Body of pancreas (tissue), 4 donors: Measurements from ENCODE around the gene LAMA2. TPM values are rescaled to one million over a fixed set of nuclear protein-coding genes. Genes with fewer than 3 reads are reported as not detected.

Source experiments
- ATAC-seq: fragments of 150-250 bp; one replicate; pipeline ENCODE4 v1.9.1; 2016
- DNase-seq, 4 donors: peaks; one replicate each; pipeline ENCODE4 v3.0.0-alpha.2; 2019
- H3K27ac ChIP-seq, 4 donors: fragments of 200-600 bp; sonication (generic); 1 replicate in 3 of 4; 2 replicates in 1 of 4; pipeline versions ENCODE4 v1.5.1 to v1.6.1; 2016 to 2019; ENCODE audit warnings: mild to moderate bottlenecking in 1 of 4, mixed read lengths in 1 of 4, moderate library complexity in 1 of 4
- H3K27me3 ChIP-seq, 2 donors: fragments of 200-600 bp; sonication (generic); one replicate each; pipeline ENCODE4 v1.6.0; 2016; ENCODE audit warnings: mild to moderate bottlenecking in 1 of 2
- H3K36me3 ChIP-seq, 2 donors: fragments of 200-600 bp; sonication (generic); replicated peaks in 1 of 2; 2 replicates each; pipeline ENCODE4 v1.5.1; 2016; ENCODE audit warnings: low read depth in 2 of 2; ENCODE audit not compliant: insufficient read depth in 1 of 2
- H3K4me1 ChIP-seq: fragments of 200-600 bp; sonication (generic); one replicate; pipeline ENCODE4 v1.6.0; 2016
- H3K4me3 ChIP-seq, 2 donors: fragments of 200-600 bp; sonication (generic); 1 replicate in 1 of 2; 2 replicates in 1 of 2; pipeline ENCODE4 v1.5.1; 2016 to 2019
- H3K9me3 ChIP-seq, 3 donors: fragments of 200-600 bp; sonication (generic); 1 replicate in 2 of 3; 2 replicates in 1 of 3; pipeline ENCODE4 v1.5.1; 2016
- POLR2A ChIP-seq, 3 donors: fragments of 450-650 bp; IDR thresholded peaks; one replicate each; pipeline ENCODE4 v1.6.1; 2016; ENCODE audit warnings: antibody characterized with exemption in 3 of 3, mild to moderate bottlenecking in 2 of 3
- WGBS, 2 donors: methylation state at CpG; one replicate each; pipeline ENCODE4 v1.1.5; 2017; 5-methylcytosine and 5-hydroxymethylcytosine counted together
- intact Hi-C: fragments of 100-400 bp; cut with DNase I; formaldehyde crosslinking; loops from one replicate; pipeline ENCODE4 v1.15.1; 2023
- total RNA-seq, 2 donors: library from RNA; depleted of rRNA; stranded (reverse); fragments of >200 nt; gene quantifications; one replicate each; pipeline ENCODE4 v1.1.0, GENCODE V29; 2016
- TF ChIP-seq, protein P1 (sequence below), 7 experiments: fragments of 450-650 bp in 4 of 7; fragments of 200-600 bp in 3 of 7; sonication (generic) in 3 of 7; IDR thresholded peaks; one replicate each; pipeline ENCODE4 v1.5.1; 2016 to 2019; ENCODE audit warnings: antibody characterized with exemption in 7 of 7

Gene LAMA2
- total RNA-seq, 2 donors from 2014 or later = 43.3 to 54.7 TPM

DNA sequence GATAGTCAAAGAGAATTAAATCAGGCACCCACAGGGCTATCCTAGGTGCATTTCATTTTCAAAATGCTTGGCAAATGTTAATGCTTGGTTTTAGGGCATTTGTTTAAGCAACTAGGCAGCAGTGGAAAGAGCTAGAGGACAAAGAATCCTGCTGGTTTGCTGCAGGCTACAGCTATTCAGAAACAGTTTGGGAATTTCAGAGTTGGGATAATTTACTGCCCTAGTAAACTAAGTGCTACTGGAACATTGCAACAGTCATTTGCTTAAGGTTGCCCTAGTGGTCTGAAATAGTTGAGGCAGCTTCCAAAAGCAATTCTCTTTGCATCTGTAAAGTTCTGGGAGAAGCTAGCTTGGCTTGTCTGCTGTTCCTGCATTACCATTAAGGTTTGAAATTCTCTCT, 312.7 kb downstream of the LAMA2 start:
- ATAC-seq = no peak
- no peaks in the 10 kb centered on the region for H3K27me3 ChIP-seq
- TF ChIP-seq POLR2A (IDR thresholded peaks at IDR 0.05) = no peak
- TF ChIP-seq, protein P1, sequence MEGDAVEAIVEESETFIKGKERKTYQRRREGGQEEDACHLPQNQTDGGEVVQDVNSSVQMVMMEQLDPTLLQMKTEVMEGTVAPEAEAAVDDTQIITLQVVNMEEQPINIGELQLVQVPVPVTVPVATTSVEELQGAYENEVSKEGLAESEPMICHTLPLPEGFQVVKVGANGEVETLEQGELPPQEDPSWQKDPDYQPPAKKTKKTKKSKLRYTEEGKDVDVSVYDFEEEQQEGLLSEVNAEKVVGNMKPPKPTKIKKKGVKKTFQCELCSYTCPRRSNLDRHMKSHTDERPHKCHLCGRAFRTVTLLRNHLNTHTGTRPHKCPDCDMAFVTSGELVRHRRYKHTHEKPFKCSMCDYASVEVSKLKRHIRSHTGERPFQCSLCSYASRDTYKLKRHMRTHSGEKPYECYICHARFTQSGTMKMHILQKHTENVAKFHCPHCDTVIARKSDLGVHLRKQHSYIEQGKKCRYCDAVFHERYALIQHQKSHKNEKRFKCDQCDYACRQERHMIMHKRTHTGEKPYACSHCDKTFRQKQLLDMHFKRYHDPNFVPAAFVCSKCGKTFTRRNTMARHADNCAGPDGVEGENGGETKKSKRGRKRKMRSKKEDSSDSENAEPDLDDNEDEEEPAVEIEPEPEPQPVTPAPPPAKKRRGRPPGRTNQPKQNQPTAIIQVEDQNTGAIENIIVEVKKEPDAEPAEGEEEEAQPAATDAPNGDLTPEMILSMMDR (IDR thresholded peaks at IDR 0.05) = no peak
- H3K4me1 ChIP-seq = no peaks in the 10 kb centered on the region
- H3K36me3 ChIP-seq = no peaks in the 10 kb centered on the region
- no peak overlapping the region for H3K27ac ChIP-seq
- intact Hi-C loops = no loop called here
- no peak for DNase-seq
- no peak overlapping the region for H3K4me3 ChIP-seq
- no peaks in the 10 kb centered on the region for H3K9me3 ChIP-seq

DNA sequence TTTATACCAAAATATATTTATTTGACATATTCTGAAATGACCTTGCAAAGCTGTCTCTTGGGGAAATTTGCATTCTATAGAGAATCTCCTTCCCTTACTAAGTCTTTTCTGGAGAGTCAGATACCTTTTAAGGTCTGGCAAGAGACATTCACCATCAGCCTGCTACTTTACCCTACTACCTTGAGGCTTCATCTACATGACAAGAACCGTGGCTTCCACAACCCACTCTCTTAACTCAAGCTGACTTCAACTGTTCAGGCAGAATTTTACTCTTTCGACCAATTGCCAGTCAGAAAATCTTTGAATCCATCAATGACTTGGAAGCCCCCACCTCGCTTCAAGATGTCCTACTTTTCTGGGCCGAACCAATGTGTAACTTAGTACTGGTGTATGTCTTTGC, 314.2 kb downstream of the LAMA2 start:
- intact Hi-C loops = no loop called here
- WGBS, 2 donors = 53 to 75% methylated on average over 4 of the region's 4 CpGs

DNA sequence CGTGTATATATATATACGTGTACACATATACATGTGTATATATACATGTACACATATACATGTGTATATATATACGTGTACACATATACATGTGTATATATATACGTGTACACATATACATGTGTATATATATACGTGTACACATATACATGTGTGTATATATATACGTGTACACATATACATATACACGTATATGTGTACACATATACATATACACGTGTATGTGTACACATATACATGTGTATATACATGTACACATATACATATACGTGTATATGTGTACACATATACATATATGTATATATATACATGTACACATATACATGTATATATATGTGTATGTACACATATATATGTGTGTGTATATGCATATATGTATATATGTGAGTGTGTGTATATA, 317.2 kb downstream of the LAMA2 start:
- H3K9me3 ChIP-seq = no peaks in the 10 kb centered on the region
- no peaks in the 10 kb centered on the region for H3K27me3 ChIP-seq
- TF ChIP-seq, protein P1 (IDR thresholded peaks at IDR 0.05) = no peak
- TF ChIP-seq POLR2A (IDR thresholded peaks at IDR 0.05) = no peak
- intact Hi-C loops = no loop called here
- DNase-seq (no peak), ATAC-seq (no peak)
- no peaks in the 10 kb centered on the region for H3K36me3 ChIP-seq
- H3K27ac ChIP-seq = no peak overlapping the region
- WGBS, 2 donors = 64 to 76% methylated on average over 9 of the region's 9 CpGs
- H3K4me3 ChIP-seq = no peak overlapping the region
- H3K4me1 ChIP-seq = no peaks in the 10 kb centered on the region

More for the DNA sequence above, 314.2 kb downstream of the LAMA2 start:
- no peak for ATAC-seq
- no peaks in the 10 kb centered on the region for H3K9me3 ChIP-seq
- no peak for DNase-seq
- TF ChIP-seq, protein P1 (IDR thresholded peaks at IDR 0.05) = no peak
- no peak for TF ChIP-seq POLR2A (IDR thresholded peaks at IDR 0.05)
- no peaks in the 10 kb centered on the region for H3K4me1 ChIP-seq
- H3K36me3 ChIP-seq = no peaks in the 10 kb centered on the region
- H3K4me3 ChIP-seq = no peak overlapping the region
- H3K27ac ChIP-seq = no peak overlapping the region
- no peaks in the 10 kb centered on the region for H3K27me3 ChIP-seq

DNA sequence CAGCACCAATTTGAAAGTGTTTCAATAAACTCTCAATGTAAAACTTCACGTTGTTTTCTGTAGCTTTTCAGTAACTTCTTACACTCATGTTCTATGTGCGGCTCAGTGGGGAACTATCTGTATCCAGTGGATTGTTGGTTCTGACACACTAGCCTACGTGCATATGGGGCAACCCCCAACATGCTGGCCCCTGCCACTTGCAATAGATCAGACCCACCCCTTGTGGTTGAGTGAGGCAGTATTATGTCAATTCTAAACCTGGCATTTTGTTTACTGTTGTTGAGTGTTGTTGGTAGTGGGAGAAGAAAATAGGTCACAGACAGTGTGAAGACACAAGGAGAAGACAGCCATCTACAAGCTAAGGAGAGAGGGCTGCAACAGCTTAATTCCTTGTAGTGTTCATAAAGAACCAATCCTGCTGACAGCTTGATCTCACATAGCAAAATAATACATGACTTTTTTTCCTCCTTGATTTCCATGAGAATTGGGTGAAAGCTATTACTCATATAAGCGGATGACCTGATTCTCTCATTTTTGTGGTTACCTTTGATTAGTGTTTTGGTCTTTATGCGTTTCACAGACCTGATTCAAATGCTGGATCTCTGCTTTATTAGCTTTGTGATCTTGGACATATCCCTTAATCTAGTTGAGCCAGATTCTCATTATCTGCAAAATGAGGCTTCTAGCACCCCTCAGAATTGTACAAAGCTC, 320.4 kb downstream of the LAMA2 start:
- no peak for ATAC-seq
- intact Hi-C loops = no loop called here
- 63 to 69% methylated on average over 5 of the region's 5 CpGs for WGBS, 2 donors
- Histone ChIP-seq H3K36me3 (no peaks in the 10 kb centered on the region), H3K27me3 (no peaks in the 10 kb centered on the region), H3K27ac (no peak overlapping the region), H3K4me1 (no peaks in the 10 kb centered on the region), H3K4me3 (no peak overlapping the region), H3K9me3 (no peaks in the 10 kb centered on the region)
- no peak for DNase-seq
- no peak for TF ChIP-seq POLR2A (IDR thresholded peaks at IDR 0.05)
- TF ChIP-seq, protein P1 (IDR thresholded peaks at IDR 0.05) = no peak

DNA sequence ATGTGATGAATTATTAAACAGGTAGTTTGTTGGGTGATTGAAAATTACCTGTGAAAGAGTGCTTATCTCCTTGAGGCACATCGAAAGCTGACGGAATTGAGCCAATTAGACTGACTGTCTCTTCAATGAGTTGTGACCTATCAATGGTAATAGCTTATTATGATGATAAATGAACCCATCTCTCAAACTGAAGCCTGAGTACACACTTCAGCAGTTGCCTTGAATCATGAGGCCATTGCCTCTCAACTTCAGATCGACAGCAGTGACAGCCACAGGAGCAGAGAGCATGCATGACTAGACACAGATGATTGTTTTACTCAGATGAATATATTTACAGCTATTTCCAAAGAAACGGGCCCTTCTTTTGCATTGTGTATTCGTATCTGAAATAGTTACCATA, 323.9 kb downstream of the LAMA2 start:
- 15 to 26% methylated on average over 5 of the region's 5 CpGs for WGBS, 2 donors
- ATAC-seq = no peak
- Histone ChIP-seq H3K36me3 (no peaks in the 10 kb centered on the region), H3K9me3 (no peaks in the 10 kb centered on the region), H3K4me1 (no peaks in the 10 kb centered on the region), H3K4me3 (no peak overlapping the region), H3K27ac (no peak overlapping the region), H3K27me3 (no peaks in the 10 kb centered on the region)
- no peak for TF ChIP-seq POLR2A (IDR thresholded peaks at IDR 0.05)
- TF ChIP-seq, protein P1 (IDR thresholded peaks at IDR 0.05) = no peak
- DNase-seq = no peak
- intact Hi-C loops = no loop called here
